ENCODE data around the gene PARP12.

PARP12 gene

DNA sequence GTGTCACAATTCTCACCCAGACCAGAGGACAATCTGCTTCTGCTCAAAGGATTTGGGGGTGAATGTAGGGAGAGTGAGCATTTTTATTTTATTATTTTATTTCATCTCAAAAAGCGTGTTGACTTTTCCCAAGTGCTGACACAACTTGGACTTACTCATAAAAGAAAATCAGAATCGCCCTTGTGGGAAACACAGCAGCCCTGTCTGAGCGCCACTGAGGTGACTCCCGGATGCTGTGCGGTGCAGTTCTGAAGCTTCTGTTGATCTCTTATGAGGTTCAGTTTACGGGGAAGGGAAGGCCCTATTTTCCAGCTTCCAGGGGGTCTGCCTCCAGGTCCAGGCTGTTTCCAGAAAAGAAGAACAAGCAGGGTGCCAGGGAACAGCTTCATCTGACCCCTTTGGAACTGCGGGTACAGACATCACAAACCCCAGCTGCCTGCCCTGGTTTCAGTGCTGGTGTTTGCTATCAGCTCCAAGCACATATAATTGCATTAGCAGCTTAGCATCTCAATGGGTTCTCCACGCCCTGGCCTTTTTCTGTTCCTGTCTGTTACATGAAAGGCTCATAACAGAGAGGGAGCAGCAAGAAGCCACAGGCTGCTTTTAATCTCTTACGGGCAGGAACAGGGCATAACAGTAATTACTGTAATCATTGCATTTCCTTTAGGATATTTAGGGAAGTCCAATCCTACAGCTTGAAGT lies 52.4 kb downstream of the PARP12 start:
- DNase-seq = no peak

- no peak for DNase-seq
Observed at GRCh38 chr7:140009735-140010134, 53.0 kb downstream of the PARP12 start.

DNA sequence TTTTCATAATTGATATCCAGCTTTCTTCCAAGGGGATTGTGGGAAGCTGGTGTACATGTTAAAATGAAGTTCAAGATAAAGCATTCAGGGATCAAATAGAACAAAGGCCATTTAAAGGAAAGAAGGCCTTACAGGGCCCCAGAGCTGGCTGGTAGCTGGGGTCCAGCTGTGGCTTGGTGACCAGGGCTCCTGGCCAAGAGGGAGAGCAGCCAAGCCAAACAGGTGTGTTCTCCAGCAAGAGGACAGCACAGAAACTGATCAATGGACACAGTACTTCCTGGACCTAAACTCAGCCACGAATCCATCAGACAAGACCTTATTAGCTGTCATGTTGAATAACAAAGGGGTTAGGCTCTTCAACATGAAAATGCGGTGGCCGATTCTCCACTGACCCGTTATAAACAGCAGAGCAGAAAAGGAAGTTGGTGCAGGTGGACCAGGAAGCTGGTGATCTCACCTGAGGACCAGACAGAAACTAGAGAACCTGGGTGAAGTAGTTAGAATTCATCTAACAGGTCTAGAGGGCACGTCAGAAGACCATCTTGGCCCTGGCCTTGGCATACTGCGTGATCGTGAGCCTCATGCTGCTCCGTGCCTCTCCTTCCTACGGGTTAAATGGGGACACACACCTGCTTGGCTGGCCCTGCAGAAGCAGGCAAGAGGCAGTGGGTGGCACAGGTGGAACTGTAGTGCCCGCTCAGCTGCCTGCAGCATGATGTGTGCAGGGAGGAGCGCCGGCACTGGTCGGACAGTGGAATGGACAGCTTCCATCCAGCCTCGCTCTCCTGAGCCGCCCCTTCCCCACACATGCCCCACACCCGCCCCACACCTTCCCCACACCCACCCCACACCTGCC lies 53.8 kb downstream of the PARP12 start:
- no peak for DNase-seq

- DNase-seq = no peak
Observed at GRCh38 chr7:140007051-140007690, 55.6 kb downstream of the PARP12 start.

DNA sequence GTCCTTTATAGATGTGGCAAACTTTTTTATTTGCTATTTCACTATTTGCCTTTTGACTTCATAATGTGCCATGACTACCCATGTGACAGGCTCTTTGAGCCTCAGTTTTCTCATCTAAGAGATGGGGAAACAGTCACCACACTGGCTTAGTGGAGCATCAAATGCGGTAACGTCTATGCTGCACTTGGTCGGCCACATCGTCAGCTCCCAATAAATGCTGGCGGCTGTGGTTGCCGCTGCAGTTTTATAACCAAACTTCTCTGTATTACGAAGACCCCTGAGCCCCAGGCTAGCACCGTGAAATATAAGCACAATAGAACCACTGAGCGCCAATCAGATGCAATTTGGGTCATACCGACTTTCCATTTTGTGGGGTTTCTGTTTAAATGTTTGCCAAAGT lies 56.2 kb downstream of the PARP12 start:
- DNase-seq = no peak

GRCh38 chr7:140005754-140006503 lies 56.8 kb downstream of the PARP12 start:
- DNase-seq = no peak

- DNase-seq = no peak
Observed at GRCh38 chr7:140005341-140005740, 57.4 kb downstream of the PARP12 start.

- no peak for DNase-seq
Observed at GRCh38 chr7:140004672-140005071, 58.1 kb downstream of the PARP12 start.

DNA sequence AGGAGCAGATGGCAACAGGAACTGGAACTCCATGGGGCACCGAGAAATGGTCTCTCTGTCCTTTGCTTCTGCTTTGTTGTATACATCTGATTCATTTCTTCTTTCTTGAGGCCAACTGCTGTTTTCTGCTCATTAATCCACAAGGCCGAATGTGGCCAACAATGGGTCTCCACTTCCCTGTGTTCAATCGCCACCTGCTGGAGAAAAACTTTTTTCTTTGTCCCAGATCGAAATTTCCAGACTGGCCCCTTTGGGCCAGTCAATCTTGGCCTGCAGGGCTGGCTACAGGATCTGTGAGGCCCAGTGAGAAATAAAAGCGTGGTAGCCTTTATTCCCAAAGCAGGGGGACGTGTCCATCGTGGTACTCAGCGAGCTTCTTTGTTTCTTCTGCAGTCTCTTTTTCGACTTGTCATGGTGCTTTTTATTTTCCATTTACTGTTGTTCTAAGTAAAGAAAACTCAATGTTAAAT lies 58.8 kb downstream of the PARP12 start:
- no peak for DNase-seq

- DNase-seq = no peak
Observed at GRCh38 chr7:140000666-140001268, 62.0 kb downstream of the PARP12 start.

- DNase-seq = no peak
Observed at GRCh38 chr7:139999516-139999915, 63.2 kb downstream of the PARP12 start.

DNA sequence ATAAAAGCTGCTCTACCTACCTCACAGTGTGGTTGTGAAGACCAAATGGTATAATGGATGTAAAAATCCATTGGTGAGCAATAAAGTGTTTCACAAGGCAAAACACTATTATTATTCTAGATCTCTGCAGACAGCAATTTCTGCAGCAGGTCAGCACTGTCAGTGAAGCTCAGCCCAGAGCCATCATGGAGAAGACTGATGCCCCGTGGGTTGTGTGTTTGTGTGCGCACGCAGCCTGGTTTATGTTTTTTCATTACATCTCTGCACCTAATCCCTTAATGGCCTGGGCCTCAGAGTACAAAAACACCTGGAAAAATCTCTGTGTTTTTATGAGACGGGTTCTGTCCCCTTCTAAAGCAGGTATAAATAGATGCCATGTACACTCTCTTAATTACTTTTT lies 64.2 kb downstream of the PARP12 start:
- DNase-seq = no peak

DNA sequence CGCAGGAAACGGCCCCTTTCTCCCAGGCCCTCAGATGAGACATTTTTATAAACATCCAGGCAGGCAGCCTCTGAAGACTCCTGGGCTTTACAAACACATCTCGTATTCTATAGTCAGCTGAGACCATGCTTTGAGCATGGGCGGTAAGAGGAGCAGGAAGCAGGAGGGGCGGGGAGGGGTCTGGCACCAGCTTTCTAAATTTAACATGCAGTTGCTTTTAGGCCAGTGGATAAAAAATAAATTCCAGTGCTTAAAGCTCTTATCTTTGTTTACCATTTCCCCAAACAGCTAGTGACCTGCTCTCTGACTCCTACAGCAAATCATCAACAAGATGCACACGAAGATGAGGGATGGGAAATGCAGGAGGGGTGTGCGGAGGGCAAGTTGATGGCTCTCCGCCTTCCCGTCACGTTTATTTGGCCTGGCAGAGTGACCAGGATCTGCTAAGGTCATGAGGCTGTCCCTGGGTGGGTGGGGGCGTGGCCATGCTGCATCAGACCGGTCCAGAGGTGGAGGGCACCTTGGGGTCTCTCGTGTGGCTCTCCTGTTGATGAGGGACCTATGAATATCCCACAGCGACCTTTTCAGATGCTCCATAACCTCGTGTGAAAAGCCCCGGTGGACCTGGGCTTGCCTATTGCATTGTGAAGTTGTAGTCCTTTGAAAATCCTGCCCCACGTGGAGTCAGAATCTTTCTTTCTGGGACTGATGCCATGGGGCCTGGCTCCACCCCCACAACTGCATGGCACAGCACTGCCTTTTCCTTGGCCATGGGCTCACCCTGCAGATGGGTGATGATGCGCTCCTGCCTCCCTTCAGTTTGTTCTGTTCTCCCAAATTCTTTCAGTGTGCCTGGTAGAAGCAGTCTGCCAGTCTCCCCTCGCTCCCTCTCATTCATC lies 67.5 kb downstream of the PARP12 start:
- no peak for DNase-seq

- DNase-seq = no peak
Observed at GRCh38 chr7:139994356-139994755, 68.4 kb downstream of the PARP12 start.

DNA sequence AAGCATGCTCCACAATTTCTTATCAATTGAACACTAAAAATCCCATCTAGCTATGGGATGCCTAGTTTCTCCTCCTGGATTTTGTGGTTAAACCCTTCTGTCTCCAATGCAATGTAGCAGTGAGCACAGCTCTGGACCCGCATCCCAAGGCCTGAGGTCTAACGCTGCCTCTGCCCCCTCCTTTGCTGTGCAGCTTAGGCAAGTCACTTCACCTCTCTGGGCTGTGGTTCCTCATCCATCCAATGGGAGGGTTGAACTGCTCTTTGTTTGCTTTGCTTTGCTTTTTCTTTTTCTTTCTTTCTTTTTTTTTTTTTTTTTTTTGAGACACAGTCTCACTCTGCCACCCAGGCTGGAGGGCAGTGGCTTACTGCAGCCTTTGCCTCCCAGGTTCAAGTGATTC lies 69.2 kb downstream of the PARP12 start:
- DNase-seq = no peak

DNA sequence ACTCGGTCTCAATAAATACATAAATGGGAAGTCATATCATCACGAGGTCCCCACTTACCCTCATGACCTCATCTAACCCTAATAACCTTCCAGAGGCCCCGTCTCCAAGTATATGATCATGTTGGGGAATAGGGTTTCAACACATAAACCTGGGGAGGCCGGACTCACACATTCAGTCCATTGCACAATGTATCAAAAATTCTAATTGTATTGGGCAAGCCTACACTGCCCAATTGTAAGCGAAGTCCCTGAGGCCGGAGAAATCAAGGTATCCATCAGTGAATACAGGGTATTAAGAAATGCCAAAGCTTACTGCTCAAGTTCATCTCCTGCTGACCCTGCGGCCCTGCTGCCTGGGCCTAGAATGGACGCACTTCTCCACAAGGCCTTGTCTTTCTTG lies 69.6 kb downstream of the PARP12 start:
- no peak for DNase-seq

DNA sequence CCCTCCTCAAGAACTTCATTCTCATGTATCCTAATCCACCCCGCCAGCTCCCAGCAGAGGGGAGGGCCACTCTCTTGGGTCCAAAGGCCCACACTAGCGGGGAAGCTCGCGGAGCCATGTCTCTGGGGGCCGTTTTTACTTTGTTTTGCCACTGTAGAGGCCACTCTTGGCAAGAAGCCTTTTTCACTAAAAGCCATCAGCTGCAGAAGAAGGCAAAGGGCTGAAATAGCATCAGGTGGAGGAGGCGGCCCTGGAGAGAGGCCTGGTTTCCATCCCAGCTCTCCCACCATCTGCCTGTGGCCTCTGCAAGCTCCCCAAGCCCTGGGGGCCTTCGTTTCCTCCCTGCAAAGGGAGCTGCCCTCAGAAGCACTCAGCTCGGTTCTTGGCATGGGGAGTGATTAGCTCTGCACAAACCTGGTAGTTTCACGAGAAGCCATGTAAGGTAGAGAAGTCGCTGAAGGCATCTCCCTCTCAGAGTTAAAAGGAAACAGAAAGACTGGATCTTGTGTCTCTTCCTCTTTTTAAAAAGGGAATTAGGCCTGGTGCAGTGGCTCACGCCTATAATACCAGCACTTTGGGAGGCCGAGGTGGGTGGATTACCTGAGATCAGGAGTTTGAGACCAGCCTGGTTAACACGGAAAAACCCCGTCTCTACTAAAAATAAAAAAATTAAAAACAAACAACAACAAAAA lies 70.3 kb downstream of the PARP12 start:
- no peak for DNase-seq

DNA sequence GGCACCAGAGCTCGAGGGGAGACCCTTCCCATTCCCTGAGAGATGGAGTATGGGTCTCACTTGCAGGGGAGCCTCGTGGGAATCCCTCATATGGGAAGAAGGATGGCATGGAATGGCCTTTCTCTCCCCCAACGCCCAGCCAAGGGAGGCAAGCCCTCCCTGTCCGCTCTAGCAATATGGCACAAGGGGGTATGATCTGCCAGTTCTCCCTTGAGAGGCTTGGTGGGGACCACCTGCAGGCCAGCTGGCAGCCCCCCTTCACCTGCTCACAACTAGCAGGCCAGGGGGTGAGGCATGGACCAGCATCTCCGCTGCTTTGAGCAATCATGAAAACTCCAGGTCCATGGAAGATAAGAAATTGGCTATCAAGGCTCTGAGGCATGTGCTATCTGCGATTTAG lies 70.8 kb downstream of the PARP12 start:
- no peak for DNase-seq

- DNase-seq = no peak
Observed at GRCh38 chr7:139991269-139991666, 71.5 kb downstream of the PARP12 start.

DNA sequence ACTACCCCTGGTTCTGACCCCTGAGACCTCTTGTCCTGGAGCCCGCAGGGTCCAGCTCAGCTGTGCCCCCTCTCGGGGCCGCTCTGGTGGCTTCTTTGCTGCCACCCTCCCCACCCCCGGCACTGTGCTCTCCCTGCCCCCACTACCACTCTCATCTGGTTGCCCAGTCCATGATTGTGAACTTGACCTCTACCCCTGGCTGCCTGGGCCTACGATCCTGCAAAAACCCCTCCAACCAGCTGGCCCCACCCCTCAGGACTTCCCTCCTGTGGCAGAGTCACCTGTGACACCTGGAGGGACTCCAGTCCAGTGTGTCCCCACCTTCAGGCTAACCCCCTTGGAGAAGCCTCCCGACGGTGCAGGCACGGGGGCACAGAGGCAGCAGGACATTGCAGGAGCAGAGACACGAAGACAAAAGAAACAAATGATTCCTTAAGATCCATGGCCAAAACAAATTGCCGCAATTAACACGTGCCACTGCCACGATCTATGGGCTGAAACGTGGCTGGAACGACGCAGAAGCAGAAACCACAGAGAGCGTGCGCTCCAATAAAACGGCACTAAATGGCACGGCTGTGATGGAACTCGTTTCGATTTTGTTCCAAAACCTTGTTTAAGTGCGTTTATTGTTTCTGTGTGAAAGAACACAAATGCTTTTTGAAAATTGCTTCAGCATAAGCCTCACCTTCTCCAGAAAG lies 72.0 kb downstream of the PARP12 start:
- DNase-seq = no peak

Data from stimulated activated CD4-positive, alpha-beta T cell treated with anti-CD3 and anti-CD28 coated beads, Interleukin-4, amount 100 ng/mL, for 1 hour (primary cell).